Liver (tissue), 9 donors: ENCODE data around the gene NTF4. TPM values are rescaled to one million over a fixed set of nuclear protein-coding genes. Genes with fewer than 3 reads are reported as not detected.
"Not testable (repeated sequence)": the region's sequence is repeated elsewhere in the genome, so short reads cannot be mapped to it uniquely, and the experiment has no call there.

Experiments
- DNase-seq: peaks from one replicate; pipeline ENCODE4 v3.0.0-alpha.2; 2017; ENCODE audit warnings: low spot score
- H3K27ac ChIP-seq, 2 donors: one replicate each; pipeline ENCODE4 v1.7.0; 2013; ENCODE audit warnings: inconsistent platforms in 2 of 2, low read length in 2 of 2, control low read depth in 1 of 2, low read depth in 1 of 2, mild to moderate bottlenecking in 1 of 2
- H3K27me3 ChIP-seq, 4 donors: one replicate each; pipeline versions ENCODE4 v1.6.1 to v1.7.0; 2013; ENCODE audit warnings: low read length in 3 of 4, inconsistent platforms in 1 of 4, mild to moderate bottlenecking in 1 of 4, moderate library complexity in 1 of 4; ENCODE audit not compliant: control insufficient read depth in 4 of 4, insufficient read depth in 4 of 4
- H3K36me3 ChIP-seq, 4 donors: one replicate each; pipeline versions ENCODE4 v1.6.1 to v1.7.0; 2013; ENCODE audit warnings: low read length in 3 of 4, mild to moderate bottlenecking in 3 of 4, low read depth in 1 of 4, moderate library complexity in 1 of 4; ENCODE audit not compliant: control insufficient read depth in 4 of 4, insufficient read depth in 3 of 4
- H3K4me1 ChIP-seq, 4 donors: one replicate each; pipeline versions ENCODE4 v1.6.1 to v1.7.0; 2013; ENCODE audit warnings: low read length in 3 of 4, mild to moderate bottlenecking in 3 of 4, moderate library complexity in 1 of 4; ENCODE audit not compliant: control insufficient read depth in 4 of 4, insufficient read depth in 4 of 4
- H3K4me3 ChIP-seq, 3 donors: one replicate each; pipeline versions ENCODE4 v1.6.1 to v1.7.0; 2013; ENCODE audit warnings: low read length in 3 of 3, control low read depth in 1 of 3, low read depth in 1 of 3, mild to moderate bottlenecking in 1 of 3
- H3K9ac ChIP-seq, 2 donors: one replicate each; pipeline ENCODE4 v1.7.0; 2013; ENCODE audit warnings: low read length in 2 of 2, mild to moderate bottlenecking in 2 of 2, moderate library complexity in 2 of 2, control low read depth in 1 of 2, low read depth in 1 of 2
- H3K9me3 ChIP-seq, 4 donors: one replicate each; pipeline versions ENCODE4 v1.6.1 to v1.7.0; 2013; ENCODE audit warnings: low read length in 3 of 4; ENCODE audit not compliant: control insufficient read depth in 4 of 4
- FOXA1 ChIP-seq: IDR thresholded peaks from 2 replicates; pipeline ENCODE4 v1.6.1; 2016; ENCODE audit warnings: antibody characterized with exemption
- HNF4G ChIP-seq: IDR thresholded peaks from 2 replicates; pipeline ENCODE4 v1.6.1; 2016; ENCODE audit warnings: antibody characterized with exemption
- NR2F2 ChIP-seq: IDR thresholded peaks from 2 replicates; pipeline ENCODE4 v1.6.1; 2016; ENCODE audit warnings: antibody characterized with exemption
- SP1 ChIP-seq: IDR thresholded peaks from 2 replicates; pipeline ENCODE4 v1.6.1; 2018; ENCODE audit warnings: antibody characterized with exemption, mild to moderate bottlenecking
- TAF1 ChIP-seq: conservative IDR thresholded peaks from 2 replicates; pipeline ENCODE4 v1.6.1; 2016; ENCODE audit warnings: antibody characterized with exemption, mild to moderate bottlenecking
- WGBS: extraction: QIAGEN DNeasy Blood & Tissue Kit; methylation state at CpG from one replicate; pipeline ENCODE4 v1.1.7; 2013; 5-methylcytosine and 5-hydroxymethylcytosine counted together
- polyA plus RNA-seq, 2 donors: library from polyadenylated mRNA; stranded (reverse) in 1 of 2; unstranded in 1 of 2; fragments of 200-250 nt in 1 of 2; fragments of >200 nt in 1 of 2; fragmentation: Nextera tagmentation in 1 of 2; extraction: Ambion mirVana in 1 of 2; gene quantifications; one replicate each; pipeline versions ENCODE4 v1.2.1 to v1.2.3, GENCODE V29; 2013 to 2015
- total RNA-seq, 2 donors: library from RNA; depleted of rRNA; stranded (reverse); fragments of >200 nt; gene quantifications; one replicate each; pipeline ENCODE4 v1.2.3, GENCODE V29; 2014
- TF ChIP-seq, protein P1 (sequence below): IDR thresholded peaks from 2 replicates; pipeline ENCODE4 v1.6.1; 2016; ENCODE audit warnings: antibody characterized with exemption, mild to moderate bottlenecking
- TF ChIP-seq, protein P2 (sequence below): fragments of 150-350 bp; IDR thresholded peaks from 2 replicates; pipeline ENCODE4 v1.5.1; 2017; ENCODE audit warnings: improper control_type of control experiment, low read depth, low read length; ENCODE audit not compliant: missing input control
- TF ChIP-seq, protein P3 (sequence below): IDR thresholded peaks from 2 replicates; pipeline ENCODE4 v1.6.1; 2016; ENCODE audit warnings: antibody characterized with exemption
- donor health status: healthy.
- donor health status: healthy.
- donor health status: healthy.
- donor health status: healthy.
- donor health status: healthy.

The NTF4 gene
- total and polyA plus RNA-seq, 4 donors: not detected

DNA sequence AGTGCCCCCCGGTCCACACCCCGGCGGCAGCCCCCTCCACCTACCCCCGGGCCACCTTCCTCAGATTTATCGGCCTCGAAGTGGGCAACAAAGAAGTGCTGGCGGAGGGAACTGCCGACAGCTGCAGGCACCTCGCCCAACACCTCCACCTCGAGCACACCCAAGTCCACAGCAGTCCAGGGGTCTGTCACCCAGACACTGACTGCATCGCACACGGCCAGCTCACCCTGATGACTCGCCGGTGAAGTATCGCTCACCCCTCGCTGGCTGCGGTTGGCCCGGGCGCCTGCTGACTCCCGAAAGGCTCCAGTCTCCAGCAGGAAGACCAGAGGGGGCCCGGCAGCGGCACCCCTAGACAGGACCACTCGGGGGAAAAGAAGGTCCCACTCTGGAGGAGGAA, 39.0 kb downstream of the NTF4 start:
- H3K27me3 ChIP-seq, H3K4me1 ChIP-seq, H3K9me3 ChIP-seq, H3K27ac ChIP-seq, H3K4me3 ChIP-seq, DNase-seq, H3K9ac ChIP-seq, H3K36me3 ChIP-seq: not testable (repeated sequence)
- 88% methylated on average over 23 of the region's 23 CpGs for WGBS

DNA sequence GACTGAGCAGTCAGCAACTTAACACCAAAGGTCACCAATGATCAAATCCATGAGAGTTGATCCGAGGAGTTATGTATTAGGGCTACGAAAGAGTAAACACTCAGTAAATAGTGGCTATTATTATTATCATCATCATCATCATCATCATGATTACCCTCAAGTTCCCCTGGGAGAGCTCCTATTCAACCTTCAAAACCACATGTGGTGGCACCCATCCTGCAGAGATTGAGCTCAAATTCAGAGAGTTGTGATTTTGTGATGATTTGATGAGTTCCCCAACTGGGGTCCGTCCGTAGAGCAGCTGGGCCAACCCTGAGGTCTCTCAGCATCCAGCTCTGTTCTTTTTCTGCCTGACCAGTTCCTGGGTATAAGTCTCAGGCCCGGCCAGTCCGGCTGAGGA, 39.5 kb downstream of the NTF4 start:
- not testable (repeated sequence) for H3K36me3 ChIP-seq, H3K9me3 ChIP-seq, H3K9ac ChIP-seq, H3K4me3 ChIP-seq, H3K4me1 ChIP-seq, DNase-seq, H3K27ac ChIP-seq, H3K27me3 ChIP-seq
- WGBS: 84% methylated on average over 4 of the region's 6 CpGs

DNA sequence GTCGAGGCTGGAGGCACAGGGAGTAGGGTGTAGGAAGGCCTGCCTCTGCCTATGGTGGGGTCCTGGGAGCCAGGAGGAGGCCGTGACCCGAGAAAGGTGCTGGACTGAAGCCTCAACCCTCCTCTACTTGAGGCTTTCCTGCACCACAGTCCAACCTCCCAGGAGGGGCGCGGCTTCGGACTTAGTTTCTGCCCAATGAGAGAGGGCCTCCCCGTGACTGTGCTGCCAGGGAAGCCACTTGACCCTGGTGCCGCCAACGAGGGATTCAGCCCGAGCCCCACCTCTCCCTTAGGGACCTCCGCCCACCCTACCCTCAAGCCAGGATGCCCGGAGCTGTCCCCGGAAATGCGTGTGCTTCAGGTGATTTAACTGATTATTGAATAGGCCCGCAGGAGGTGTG, 40.4 kb downstream of the NTF4 start, which contains the start of gene CGB3:
TSS of gene CGB3 (minus strand) at position 101 of the 400 bp plus-strand sequence. CDS start 362 bp downstream, outside the sequence.
- H3K4me1 ChIP-seq, H3K9me3 ChIP-seq, H3K9ac ChIP-seq, DNase-seq, H3K36me3 ChIP-seq, H3K27ac ChIP-seq, H3K4me3 ChIP-seq, H3K27me3 ChIP-seq: not testable (repeated sequence)
- 76% methylated on average over 14 of the region's 15 CpGs for WGBS

DNA sequence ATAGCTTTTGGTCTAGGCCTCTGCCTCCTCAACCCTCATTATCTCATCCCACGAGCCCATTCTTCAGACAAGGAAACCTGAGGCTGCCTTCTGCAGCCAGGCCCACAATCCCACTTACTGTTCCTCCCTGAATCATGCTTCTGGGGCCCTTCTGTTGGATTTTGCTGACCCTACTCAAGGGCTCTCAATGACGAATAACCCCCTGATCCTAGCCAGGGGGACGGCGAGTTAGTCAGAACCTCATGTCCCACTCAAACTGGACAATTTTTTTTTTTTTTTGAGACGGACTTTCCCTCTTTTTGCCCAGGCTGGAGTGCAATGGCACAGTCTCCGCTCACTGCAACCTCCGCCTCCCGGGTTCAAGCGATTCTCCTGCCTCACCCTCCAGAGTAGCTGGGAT, 42.5 kb downstream of the NTF4 start:
- no peak for DNase-seq
- Histone ChIP-seq H3K9ac (no peak overlapping the region), H3K4me3 (no peak overlapping the region), H3K27ac (no peak overlapping the region), H3K36me3 (no peaks in the 10 kb centered on the region), H3K9me3 (no peaks in the 10 kb centered on the region), H3K27me3 (no peaks in the 10 kb centered on the region), H3K4me1 (peaks cover 5 to 22% (median 16%) of the 10 kb centered on the region in 4 donors)
- WGBS: 90% methylated on average over 9 of the region's 9 CpGs
- no peak for TF ChIP-seq FOXA1
- TF ChIP-seq, protein P1, sequence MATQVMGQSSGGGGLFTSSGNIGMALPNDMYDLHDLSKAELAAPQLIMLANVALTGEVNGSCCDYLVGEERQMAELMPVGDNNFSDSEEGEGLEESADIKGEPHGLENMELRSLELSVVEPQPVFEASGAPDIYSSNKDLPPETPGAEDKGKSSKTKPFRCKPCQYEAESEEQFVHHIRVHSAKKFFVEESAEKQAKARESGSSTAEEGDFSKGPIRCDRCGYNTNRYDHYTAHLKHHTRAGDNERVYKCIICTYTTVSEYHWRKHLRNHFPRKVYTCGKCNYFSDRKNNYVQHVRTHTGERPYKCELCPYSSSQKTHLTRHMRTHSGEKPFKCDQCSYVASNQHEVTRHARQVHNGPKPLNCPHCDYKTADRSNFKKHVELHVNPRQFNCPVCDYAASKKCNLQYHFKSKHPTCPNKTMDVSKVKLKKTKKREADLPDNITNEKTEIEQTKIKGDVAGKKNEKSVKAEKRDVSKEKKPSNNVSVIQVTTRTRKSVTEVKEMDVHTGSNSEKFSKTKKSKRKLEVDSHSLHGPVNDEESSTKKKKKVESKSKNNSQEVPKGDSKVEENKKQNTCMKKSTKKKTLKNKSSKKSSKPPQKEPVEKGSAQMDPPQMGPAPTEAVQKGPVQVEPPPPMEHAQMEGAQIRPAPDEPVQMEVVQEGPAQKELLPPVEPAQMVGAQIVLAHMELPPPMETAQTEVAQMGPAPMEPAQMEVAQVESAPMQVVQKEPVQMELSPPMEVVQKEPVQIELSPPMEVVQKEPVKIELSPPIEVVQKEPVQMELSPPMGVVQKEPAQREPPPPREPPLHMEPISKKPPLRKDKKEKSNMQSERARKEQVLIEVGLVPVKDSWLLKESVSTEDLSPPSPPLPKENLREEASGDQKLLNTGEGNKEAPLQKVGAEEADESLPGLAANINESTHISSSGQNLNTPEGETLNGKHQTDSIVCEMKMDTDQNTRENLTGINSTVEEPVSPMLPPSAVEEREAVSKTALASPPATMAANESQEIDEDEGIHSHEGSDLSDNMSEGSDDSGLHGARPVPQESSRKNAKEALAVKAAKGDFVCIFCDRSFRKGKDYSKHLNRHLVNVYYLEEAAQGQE: no peak
- TF ChIP-seq NR2F2: no peak
- no peak for TF ChIP-seq TAF1
- TF ChIP-seq, protein P2, sequence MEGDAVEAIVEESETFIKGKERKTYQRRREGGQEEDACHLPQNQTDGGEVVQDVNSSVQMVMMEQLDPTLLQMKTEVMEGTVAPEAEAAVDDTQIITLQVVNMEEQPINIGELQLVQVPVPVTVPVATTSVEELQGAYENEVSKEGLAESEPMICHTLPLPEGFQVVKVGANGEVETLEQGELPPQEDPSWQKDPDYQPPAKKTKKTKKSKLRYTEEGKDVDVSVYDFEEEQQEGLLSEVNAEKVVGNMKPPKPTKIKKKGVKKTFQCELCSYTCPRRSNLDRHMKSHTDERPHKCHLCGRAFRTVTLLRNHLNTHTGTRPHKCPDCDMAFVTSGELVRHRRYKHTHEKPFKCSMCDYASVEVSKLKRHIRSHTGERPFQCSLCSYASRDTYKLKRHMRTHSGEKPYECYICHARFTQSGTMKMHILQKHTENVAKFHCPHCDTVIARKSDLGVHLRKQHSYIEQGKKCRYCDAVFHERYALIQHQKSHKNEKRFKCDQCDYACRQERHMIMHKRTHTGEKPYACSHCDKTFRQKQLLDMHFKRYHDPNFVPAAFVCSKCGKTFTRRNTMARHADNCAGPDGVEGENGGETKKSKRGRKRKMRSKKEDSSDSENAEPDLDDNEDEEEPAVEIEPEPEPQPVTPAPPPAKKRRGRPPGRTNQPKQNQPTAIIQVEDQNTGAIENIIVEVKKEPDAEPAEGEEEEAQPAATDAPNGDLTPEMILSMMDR: no peak
- TF ChIP-seq SP1: no peak
- TF ChIP-seq, protein P3, sequence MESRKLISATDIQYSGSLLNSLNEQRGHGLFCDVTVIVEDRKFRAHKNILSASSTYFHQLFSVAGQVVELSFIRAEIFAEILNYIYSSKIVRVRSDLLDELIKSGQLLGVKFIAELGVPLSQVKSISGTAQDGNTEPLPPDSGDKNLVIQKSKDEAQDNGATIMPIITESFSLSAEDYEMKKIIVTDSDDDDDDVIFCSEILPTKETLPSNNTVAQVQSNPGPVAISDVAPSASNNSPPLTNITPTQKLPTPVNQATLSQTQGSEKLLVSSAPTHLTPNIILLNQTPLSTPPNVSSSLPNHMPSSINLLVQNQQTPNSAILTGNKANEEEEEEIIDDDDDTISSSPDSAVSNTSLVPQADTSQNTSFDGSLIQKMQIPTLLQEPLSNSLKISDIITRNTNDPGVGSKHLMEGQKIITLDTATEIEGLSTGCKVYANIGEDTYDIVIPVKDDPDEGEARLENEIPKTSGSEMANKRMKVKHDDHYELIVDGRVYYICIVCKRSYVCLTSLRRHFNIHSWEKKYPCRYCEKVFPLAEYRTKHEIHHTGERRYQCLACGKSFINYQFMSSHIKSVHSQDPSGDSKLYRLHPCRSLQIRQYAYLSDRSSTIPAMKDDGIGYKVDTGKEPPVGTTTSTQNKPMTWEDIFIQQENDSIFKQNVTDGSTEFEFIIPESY: no peak
- TF ChIP-seq HNF4G: no peak
